Neural cell (in vitro differentiated cells): ENCODE results near the gene WIZ.

Experiments
- CTCF ChIP-seq: fragments of 450-650 bp; IDR thresholded peaks from 2 replicates; pipeline ENCODE4 v1.5.1; 2014; ENCODE audit warnings: antibody characterized with exemption, mild to moderate bottlenecking, moderate library complexity; ENCODE audit not compliant: poor library complexity, severe bottlenecking
- REST ChIP-seq: IDR thresholded peaks from 2 replicates; pipeline ENCODE4 v1.6.1; 2012; ENCODE audit warnings: borderline replicate concordance

GRCh38 chr19:15441317-15441716 lies 8.4 kb downstream of the WIZ start:
- TF ChIP-seq CTCF, result no peak
- TF ChIP-seq REST, result no peak
